ENCODE results near the gene C19orf25.
"Not testable (repeated sequence)": the region's sequence is repeated elsewhere in the genome, so short reads cannot be mapped to it uniquely, and the experiment has no call there.

C19orf25 gene

DNA sequence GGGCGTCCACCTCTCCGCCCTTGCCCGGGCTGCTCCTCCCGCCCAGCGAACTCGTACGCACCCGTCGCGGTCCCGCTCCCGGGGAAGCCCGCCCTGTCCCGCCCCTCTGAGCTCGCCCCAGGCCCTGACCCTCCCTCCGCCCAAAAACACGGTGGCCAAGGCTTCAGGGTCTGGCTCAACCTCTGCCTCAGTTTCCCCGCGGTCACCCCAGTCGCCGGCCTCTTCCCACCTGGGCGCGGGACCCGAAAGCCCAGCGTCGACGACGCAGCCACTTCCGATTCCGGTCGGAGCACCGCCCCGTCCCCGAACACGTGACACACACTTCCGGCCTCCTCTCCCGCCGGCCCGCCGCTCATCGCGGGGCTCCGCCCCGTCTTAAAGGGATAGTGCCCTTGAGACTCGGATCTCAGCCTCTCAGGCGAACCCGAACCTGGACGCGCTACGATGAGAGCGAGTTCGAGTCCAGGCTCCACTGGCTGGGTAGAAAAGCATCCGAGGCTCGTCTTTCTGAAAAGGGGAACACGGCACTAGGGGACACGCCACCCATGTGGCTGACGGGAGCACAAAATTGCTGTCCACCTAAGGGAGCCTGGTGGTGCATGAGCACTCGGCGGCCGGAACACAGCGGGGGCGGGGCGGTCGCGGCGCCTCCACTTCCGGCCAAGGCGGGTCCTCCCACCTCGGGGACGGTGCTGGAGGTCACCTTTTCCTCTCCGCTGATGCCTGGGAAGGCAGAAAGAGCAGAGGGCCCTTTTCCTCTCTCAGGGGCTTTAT lies at the start of gene C19orf25:
C19orf25 (minus strand) TSS at position 282 of the 774 bp plus-strand sequence. CDS start 312 bp downstream, outside the sequence.
- DNase-seq (ENCODE audit: low read depth in 2 of 2) = peak; percentile 85 to 94

- no peak for DNase-seq (ENCODE audit: low read depth in 2 of 2)
These were observed 48.8 kb upstream of the C19orf25 start for GRCh38 chr19:1527650-1528309.

GRCh38 chr19:1526979-1527649 lies 48.1 kb upstream of the C19orf25 start:
- no peak for DNase-seq (ENCODE audit: low read depth in 2 of 2)

- DNase-seq (ENCODE audit: low read depth in 2 of 2) = no peak
These were observed 47.2 kb upstream of the C19orf25 start for GRCh38 chr19:1526066-1526778.

- DNase-seq (ENCODE audit: low read depth in 2 of 2) = no peak
These were observed 46.3 kb upstream of the C19orf25 start for GRCh38 chr19:1525343-1525742.

- no peak for DNase-seq (ENCODE audit: low read depth in 2 of 2)
These were observed 45.9 kb upstream of the C19orf25 start for GRCh38 chr19:1524972-1525325.

- no peak for DNase-seq (ENCODE audit: low read depth in 2 of 2)
These were observed 45.4 kb upstream of the C19orf25 start for GRCh38 chr19:1524287-1524971.

DNA sequence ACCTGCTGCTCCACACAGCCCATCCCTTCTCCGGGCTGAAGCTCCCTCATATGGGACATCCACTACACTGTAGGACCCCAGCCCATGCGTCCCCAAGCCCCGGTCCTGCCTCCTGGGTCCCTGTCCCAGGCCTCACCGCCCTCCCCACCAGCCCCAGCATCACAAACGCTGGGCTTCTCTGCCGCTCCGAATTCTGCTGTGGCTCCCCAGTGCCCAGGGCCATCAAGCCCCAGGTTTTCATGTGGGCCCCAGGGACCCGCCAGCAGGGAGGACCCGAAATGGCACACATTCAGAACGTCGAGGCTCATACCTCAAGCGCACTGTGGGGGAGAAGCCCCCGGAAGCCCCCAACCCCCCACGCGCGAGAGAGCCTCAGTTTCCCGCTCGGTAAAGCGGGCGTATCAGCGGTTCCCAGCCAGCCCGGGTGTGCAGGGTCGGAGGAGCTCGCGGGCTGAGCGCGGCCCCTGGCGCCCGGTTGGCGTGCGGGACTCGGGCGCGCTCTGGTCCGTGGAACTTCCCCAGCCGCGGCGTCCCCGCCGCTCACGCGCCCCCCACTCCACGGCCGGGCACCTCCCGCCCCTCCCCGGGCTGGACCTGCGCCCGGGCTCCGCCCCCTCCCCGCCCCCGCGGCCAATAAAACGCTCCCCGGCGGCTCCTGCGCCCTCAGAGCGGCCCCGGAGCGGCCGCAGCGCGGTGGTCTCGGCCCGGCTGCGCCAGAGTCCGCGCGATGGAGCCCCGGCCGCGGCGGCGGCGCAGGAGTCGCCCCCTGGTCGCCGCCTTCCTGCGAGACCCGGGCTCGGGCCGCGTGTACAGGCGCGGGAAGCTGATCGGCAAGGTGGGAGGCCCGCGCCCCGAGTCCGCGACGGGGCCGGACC lies 44.6 kb upstream of the C19orf25 start, which contains the start of gene PLK5:
PLK5 (plus strand) TSS at position 666 of the 875 bp plus-strand sequence. CDS start 2,920 bp downstream, outside the sequence.
- DNase-seq (ENCODE audit: low read depth in 2 of 2) = no peak

GRCh38 chr19:1522838-1523237 lies 43.8 kb upstream of the C19orf25 start:
- no peak for DNase-seq (ENCODE audit: low read depth in 2 of 2)

- no peak for DNase-seq (ENCODE audit: low read depth in 2 of 2)
These were observed 43.0 kb upstream of the C19orf25 start for GRCh38 chr19:1522061-1522460.

DNA sequence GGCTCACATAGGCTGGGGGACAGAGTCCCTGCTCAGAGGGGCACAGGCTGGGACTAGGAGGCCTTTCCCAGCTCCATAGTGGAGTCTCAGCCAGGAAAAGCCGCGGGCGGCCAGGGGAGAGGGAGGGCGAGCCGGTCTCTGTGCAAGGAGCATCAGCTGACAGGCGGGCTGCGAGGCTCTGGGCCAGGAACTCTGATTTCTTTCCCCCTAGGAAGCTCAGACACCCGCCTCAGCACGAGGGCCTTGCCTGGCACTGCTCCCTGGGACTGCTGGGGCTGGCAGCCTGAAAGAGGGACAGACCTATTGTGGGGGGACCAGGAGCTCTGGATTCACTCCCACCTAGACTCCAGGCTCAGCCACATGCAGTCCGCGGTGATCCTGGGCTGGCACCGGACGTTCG lies 42.6 kb upstream of the C19orf25 start:
- DNase-seq (ENCODE audit: low read depth in 2 of 2) = no peak

GRCh38 chr19:1520203-1520780 lies 41.3 kb upstream of the C19orf25 start:
- DNase-seq (ENCODE audit: low read depth in 2 of 2) = no peak

GRCh38 chr19:1519802-1520201 lies 40.8 kb upstream of the C19orf25 start:
- DNase-seq (ENCODE audit: low read depth in 2 of 2) = not testable (repeated sequence)

GRCh38 chr19:1518471-1518870 lies 39.5 kb upstream of the C19orf25 start:
- no peak for DNase-seq (ENCODE audit: low read depth in 2 of 2)

DNA sequence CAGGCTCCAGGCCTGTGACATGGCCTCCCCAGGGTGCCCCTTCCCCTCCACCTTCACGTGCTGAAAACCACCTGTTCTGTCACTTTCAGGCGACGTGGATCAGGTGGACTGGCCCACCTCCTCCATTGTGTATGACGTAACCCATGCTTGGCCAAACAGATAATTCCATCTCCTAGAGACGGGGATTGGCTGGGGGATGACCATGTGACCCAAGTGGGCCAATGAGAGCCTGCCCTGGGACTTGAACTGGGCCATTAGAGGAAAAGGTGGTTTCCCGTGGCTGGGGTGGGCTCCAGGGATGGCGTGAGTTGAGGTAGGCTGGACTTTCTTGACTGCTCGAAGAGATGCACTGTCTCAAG lies 37.4 kb upstream of the C19orf25 start:
- DNase-seq (ENCODE audit: low read depth in 2 of 2) = no peak

- DNase-seq (ENCODE audit: low read depth in 2 of 2) = no peak
These were observed 36.1 kb upstream of the C19orf25 start for GRCh38 chr19:1514986-1515721.

GRCh38 chr19:1514295-1514661 lies 35.3 kb upstream of the C19orf25 start:
- DNase-seq (ENCODE audit: low read depth in 2 of 2) = no peak

GRCh38 chr19:1513499-1514294 lies 34.7 kb upstream of the C19orf25 start:
- DNase-seq (ENCODE audit: low read depth in 2 of 2) = peak; percentile 28 to 56
